Tibial artery (tissue), 4 donors: Measurements from ENCODE around the gene COA8.

Experiments used
- DNase-seq, 2 donors: peaks; one replicate each; pipeline ENCODE4 v3.0.0-alpha.2; 2019
- H3K27ac ChIP-seq, 2 donors: fragments of 200-600 bp; sonication (generic) in 1 of 2; 1 replicate in 1 of 2; 2 replicates in 1 of 2; pipeline ENCODE4 v1.5.1; 2018 to 2019; ENCODE audit warnings: mild to moderate bottlenecking in 1 of 2
- H3K27me3 ChIP-seq, 2 donors: fragments of 200-600 bp; sonication (generic) in 1 of 2; one replicate each; pipeline versions ENCODE4 v1.5.1 to v1.6.0; 2016 to 2019
- H3K36me3 ChIP-seq, 3 donors: fragments of 200-600 bp; sonication (generic) in 2 of 3; one replicate each; pipeline ENCODE4 v1.5.1; 2016 to 2019; ENCODE audit warnings: mild to moderate bottlenecking in 2 of 3
- H3K4me1 ChIP-seq, 4 donors: fragments of 200-600 bp; sonication (generic) in 2 of 4; 1 replicate in 3 of 4; 2 replicates in 1 of 4; pipeline ENCODE4 v1.5.1; 2016 to 2019
- H3K4me3 ChIP-seq, 2 donors: fragments of 200-600 bp; sonication (generic) in 1 of 2; 1 replicate in 1 of 2; 2 replicates in 1 of 2; pipeline ENCODE4 v1.5.1; 2018 to 2019; ENCODE audit warnings: mild to moderate bottlenecking in 2 of 2
- H3K9me3 ChIP-seq, 3 donors: fragments of 200-600 bp; sonication (generic) in 1 of 3; one replicate each; pipeline ENCODE4 v1.5.1; 2016 to 2019
- intact Hi-C: fragments of 100-400 bp; cut with DNase I; formaldehyde crosslinking; loops from one replicate; pipeline ENCODE4 v1.15.0; 2023; ENCODE audit warnings: low total_unique reads
- TF ChIP-seq, protein P1 (sequence below), 2 experiments: fragments of 200-600 bp in 1 of 2; fragments of 450-650 bp in 1 of 2; IDR thresholded peaks; one replicate each; pipeline ENCODE4 v1.5.1; 2017 to 2019; ENCODE audit warnings: antibody characterized with exemption in 2 of 2, mild to moderate bottlenecking in 1 of 2, moderate library complexity in 1 of 2

COA8 gene

GRCh38 chr14:103627073-103628025 is 64.6 kb downstream of the COA8 start:
- no peak overlapping the region for H3K4me3 ChIP-seq
- TF ChIP-seq, protein P1, sequence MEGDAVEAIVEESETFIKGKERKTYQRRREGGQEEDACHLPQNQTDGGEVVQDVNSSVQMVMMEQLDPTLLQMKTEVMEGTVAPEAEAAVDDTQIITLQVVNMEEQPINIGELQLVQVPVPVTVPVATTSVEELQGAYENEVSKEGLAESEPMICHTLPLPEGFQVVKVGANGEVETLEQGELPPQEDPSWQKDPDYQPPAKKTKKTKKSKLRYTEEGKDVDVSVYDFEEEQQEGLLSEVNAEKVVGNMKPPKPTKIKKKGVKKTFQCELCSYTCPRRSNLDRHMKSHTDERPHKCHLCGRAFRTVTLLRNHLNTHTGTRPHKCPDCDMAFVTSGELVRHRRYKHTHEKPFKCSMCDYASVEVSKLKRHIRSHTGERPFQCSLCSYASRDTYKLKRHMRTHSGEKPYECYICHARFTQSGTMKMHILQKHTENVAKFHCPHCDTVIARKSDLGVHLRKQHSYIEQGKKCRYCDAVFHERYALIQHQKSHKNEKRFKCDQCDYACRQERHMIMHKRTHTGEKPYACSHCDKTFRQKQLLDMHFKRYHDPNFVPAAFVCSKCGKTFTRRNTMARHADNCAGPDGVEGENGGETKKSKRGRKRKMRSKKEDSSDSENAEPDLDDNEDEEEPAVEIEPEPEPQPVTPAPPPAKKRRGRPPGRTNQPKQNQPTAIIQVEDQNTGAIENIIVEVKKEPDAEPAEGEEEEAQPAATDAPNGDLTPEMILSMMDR (IDR thresholded peaks at IDR 0.05): no peak
- peaks cover 6 to 61% (median 53%) of the 10 kb centered on the region in 4 donors for H3K4me1 ChIP-seq
- no peak for DNase-seq
- peaks cover 0 to 7% (median 0%) of the 10 kb centered on the region in 3 donors for H3K36me3 ChIP-seq
- intact Hi-C loops: loop anchor here (5.0 kb wide), 3 partner anchors 65 to 1310 kb away; partner anchors contain the start of genes BAG5, COA8, XRCC3 and ZFYVE21
- no peaks in the 10 kb centered on the region for H3K9me3 ChIP-seq
- no peaks in the 10 kb centered on the region for H3K27me3 ChIP-seq
- peak overlapping the region; percentile 96 to 99 for H3K27ac ChIP-seq

- peak overlapping the region; percentile 96 to 99 for H3K27ac ChIP-seq
Measured at GRCh38 chr14:103628221-103628683, 65.5 kb downstream of the COA8 start.

DNA sequence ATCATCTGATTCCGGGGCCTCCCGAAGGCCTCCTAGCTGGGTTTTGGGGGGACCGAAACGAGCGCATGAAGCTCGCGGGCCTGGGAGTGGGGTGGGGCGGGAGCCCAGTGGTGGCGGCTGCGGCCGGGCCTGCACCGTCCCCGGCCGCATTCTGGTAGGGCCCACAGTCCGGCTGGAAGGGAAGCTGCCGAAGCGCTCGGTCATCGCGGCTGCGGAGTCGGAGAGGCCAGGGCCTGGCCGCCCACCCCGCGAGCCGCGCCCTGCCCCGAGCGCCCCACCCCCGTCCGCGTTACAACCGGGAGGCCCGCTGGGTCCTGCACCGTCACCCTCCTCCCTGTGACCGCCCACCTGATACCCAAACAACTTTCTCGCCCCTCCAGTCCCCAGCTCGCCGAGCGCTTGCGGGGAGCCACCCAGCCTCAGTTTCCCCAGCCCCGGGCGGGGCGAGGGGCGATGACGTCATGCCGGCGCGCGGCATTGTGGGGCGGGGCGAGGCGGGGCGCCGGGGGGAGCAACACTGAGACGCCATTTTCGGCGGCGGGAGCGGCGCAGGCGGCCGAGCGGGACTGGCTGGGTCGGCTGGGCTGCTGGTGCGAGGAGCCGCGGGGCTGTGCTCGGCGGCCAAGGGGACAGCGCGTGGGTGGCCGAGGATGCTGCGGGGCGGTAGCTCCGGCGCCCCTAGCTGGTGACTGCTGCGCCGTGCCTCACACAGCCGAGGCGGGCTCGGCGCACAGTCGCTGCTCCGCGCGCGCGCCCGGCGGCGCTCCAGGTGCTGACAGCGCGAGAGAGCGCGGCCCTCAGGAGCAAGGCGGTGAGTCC is 66.1 kb downstream of the COA8 start, which contains the start of gene KLC1:
TSS of gene KLC1 (plus strand) at position 528 of the 819 bp plus-strand sequence. CDS start 25,354 bp downstream, outside the sequence.
- H3K4me1 ChIP-seq: peaks cover 4 to 72% (median 60%) of the 10 kb centered on the region in 4 donors
- H3K9me3 ChIP-seq: no peaks in the 10 kb centered on the region
- DNase-seq: peak; percentile 77 to 92
- TF ChIP-seq, protein P1 (IDR thresholded peaks at IDR 0.05): no peak
- intact Hi-C loops: loop anchor here (5.0 kb wide), 3 partner anchors 67 to 1312 kb away; partner anchors contain the start of genes BAG5, COA8, XRCC3 and ZFYVE21
- H3K36me3 ChIP-seq: peaks cover 0 to 7% (median 0%) of the 10 kb centered on the region in 3 donors
- peak within 1 kb of the TSS; percentile 80 to 96 for H3K4me3 ChIP-seq
- H3K27me3 ChIP-seq: no peaks in the 10 kb centered on the region
- peak within 1 kb of the TSS; percentile 96 to 99 for H3K27ac ChIP-seq

More at GRCh38 chr14:103628221-103628683, 65.5 kb downstream of the COA8 start:
- intact Hi-C loops: loop anchor here (5.0 kb wide), 3 partner anchors 66 to 1311 kb away; partner anchors contain the start of genes BAG5, COA8, XRCC3 and ZFYVE21
- Histone ChIP-seq H3K9me3 (no peaks in the 10 kb centered on the region), H3K4me1 (peaks cover 6 to 70% (median 62%) of the 10 kb centered on the region in 4 donors), H3K36me3 (peaks cover 0 to 7% (median 0%) of the 10 kb centered on the region in 3 donors), H3K4me3 (peak overlapping the region; percentile 80 to 96), H3K27me3 (no peaks in the 10 kb centered on the region)
- peak; percentile 78 to 92 for DNase-seq
- TF ChIP-seq, protein P1 (IDR thresholded peaks at IDR 0.05): no peak

GRCh38 chr14:103629503-103630121 is 66.9 kb downstream of the COA8 start:
- intact Hi-C loops: loop anchor here (5.0 kb wide), 3 partner anchors 67 to 1312 kb away; partner anchors contain the start of genes BAG5, COA8, XRCC3 and ZFYVE21
- H3K27ac ChIP-seq: peak overlapping the region; percentile 96 to 99
- TF ChIP-seq, protein P1 (IDR thresholded peaks at IDR 0.05): no peak
- peaks cover 0 to 72% (median 57%) of the 10 kb centered on the region in 4 donors for H3K4me1 ChIP-seq
- H3K4me3 ChIP-seq: peak overlapping the region; percentile 80 to 96
- no peaks in the 10 kb centered on the region for H3K27me3 ChIP-seq
- H3K9me3 ChIP-seq: no peaks in the 10 kb centered on the region
- peaks cover 0 to 7% (median 0%) of the 10 kb centered on the region in 3 donors for H3K36me3 ChIP-seq
- DNase-seq: peak; percentile 52 to 84
